GM12875 (cell line): ENCODE data around the gene STAT6.

Experiments used
- H3K4me3 ChIP-seq: one replicate; pipeline ENCODE4 v1.5.1; 2011; ENCODE audit warnings: low read depth, low read length, control low read depth
- TF ChIP-seq, protein P1 (sequence below): IDR thresholded peaks from 2 replicates; pipeline ENCODE4 v1.5.1; 2011; ENCODE audit warnings: low read depth, mild to moderate bottlenecking, control low read depth, inconsistent platforms, low read length, moderate library complexity, borderline replicate concordance; ENCODE audit not compliant: insufficient read depth

Gene STAT6

DNA sequence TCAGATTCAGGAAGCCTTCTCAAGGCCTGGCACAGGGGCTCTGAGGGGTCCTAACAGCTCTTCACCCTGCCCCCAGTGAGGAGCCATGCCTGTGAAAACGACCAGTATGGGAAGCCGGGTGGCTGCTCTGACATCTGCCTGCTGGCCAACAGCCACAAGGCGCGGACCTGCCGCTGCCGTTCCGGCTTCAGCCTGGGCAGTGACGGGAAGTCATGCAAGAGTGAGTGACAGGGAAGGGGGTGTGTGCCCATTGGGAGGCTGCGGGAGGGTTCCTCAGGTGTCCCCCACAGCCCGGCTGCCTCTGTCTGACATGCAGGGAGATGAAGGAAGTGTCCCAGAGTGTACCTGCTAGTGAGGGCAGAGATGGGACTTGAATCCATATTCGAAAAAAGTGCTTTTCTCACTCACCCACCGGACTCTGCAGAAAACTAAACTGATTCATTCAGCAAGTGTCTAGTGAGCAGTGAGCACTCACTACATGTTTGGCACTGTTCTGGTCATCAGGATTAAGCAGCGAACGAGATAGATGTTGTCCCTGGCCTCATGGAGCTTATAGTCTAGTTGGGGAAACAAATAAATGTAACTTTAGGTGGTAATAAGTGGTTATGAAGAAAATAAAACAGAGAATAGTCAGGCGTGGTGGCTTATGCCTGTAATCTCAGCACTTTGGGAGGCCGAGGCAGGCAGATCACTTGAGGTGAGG lies 45.7 kb upstream of the STAT6 start:
- H3K4me3 ChIP-seq: no peak overlapping the region
- TF ChIP-seq, protein P1, sequence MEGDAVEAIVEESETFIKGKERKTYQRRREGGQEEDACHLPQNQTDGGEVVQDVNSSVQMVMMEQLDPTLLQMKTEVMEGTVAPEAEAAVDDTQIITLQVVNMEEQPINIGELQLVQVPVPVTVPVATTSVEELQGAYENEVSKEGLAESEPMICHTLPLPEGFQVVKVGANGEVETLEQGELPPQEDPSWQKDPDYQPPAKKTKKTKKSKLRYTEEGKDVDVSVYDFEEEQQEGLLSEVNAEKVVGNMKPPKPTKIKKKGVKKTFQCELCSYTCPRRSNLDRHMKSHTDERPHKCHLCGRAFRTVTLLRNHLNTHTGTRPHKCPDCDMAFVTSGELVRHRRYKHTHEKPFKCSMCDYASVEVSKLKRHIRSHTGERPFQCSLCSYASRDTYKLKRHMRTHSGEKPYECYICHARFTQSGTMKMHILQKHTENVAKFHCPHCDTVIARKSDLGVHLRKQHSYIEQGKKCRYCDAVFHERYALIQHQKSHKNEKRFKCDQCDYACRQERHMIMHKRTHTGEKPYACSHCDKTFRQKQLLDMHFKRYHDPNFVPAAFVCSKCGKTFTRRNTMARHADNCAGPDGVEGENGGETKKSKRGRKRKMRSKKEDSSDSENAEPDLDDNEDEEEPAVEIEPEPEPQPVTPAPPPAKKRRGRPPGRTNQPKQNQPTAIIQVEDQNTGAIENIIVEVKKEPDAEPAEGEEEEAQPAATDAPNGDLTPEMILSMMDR: no peak

DNA sequence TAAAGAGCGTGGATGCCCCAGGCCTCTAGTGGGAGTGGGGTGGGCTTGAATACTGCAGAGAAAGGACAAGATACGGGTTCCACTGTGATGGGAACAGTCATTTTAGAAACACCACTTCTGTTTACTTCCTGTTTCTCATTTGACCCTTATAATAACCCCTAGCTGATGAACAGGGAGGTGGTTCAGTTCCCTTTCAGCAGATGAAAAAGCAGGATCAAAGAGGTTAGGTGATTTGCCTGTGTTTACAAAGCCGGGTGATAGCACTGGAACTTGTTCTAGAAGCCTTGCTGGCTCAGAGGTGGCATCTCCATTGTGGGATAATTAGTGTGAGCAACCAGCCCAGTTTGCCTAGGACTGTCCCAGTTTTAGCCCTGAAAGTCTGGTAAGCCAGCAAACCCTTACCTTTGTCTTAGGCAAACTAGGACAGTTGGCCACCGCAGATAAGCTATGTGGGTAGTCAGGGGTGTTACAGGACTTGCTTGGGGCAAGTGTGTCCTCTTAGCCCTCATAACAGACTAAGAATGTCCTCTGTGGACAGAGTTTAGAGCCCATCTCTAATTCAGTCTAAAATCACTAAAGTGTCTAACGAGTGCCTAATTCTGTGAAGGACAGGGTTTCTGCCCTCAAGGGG lies 43.8 kb upstream of the STAT6 start:
- TF ChIP-seq, protein P1: no peak

DNA sequence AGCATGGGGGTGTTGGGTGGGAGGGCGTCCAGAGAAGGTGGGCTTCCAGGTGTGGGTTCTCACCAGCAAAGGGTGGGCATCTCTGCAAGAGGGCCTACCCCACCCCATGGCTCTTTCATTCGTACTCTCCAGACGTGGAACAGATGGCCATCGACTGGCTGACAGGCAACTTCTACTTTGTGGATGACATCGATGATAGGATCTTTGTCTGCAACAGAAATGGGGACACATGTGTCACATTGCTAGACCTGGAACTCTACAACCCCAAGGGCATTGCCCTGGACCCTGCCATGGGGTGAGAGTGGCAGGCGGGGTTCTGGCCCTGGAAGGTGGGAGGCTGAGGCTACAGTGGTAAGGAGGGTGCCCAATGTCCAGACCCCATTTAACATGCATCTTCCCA lies 42.9 kb upstream of the STAT6 start:
- H3K4me3 ChIP-seq: no peak overlapping the region
- TF ChIP-seq, protein P1: no peak

More for the DNA sequence above, 43.8 kb upstream of the STAT6 start:
- H3K4me3 ChIP-seq: no peak overlapping the region

DNA sequence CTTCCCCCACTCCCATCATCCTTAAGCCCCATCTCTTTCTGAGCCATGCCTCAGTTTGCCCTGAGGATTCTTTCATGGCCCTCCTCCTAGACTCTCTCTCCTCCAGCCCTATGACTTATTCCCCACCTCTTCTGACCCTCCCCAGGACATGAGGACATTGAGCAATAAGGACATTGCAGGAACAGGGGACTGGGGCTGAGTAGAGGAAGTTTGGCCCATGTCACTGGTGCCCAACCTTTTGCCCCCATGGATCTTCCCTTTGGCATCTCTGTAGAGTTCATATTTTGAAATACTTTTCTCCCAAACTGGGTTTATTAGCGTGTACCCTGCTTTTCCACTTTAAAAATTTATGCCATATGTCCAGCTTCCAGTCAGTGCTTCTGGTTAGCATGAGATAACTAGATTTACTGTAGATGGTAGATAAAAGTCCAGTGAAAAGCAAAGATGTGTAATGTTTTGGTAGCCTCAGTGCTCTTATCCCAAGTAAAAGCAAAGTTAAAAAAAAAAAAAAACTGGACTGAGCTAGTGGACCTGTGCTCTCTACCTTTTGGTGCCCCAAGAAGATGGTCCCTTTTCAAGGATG lies 42.3 kb upstream of the STAT6 start:
- TF ChIP-seq, protein P1: no peak
- H3K4me3 ChIP-seq: no peak overlapping the region

DNA sequence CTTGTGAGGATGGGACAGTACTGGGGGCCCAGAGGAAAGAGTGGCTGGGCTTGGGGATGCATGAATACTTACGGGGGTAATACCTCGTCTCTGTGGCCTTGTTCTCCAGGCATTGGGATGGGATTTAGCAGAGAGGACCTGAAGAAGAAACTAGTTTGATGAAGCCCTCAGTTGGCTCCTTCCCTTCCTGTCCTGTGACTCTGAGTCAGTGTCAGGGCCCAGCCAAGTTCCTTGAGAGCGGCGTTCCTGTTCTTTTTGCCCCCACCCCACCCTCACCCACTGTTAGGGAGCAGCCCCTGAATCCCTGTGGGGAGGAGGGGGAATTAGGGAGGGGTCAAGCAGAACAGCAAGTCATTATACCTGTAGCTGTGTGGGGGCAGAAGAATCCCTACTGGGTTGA lies 41.5 kb upstream of the STAT6 start:
- no peak overlapping the region for H3K4me3 ChIP-seq
- TF ChIP-seq, protein P1: no peak

DNA sequence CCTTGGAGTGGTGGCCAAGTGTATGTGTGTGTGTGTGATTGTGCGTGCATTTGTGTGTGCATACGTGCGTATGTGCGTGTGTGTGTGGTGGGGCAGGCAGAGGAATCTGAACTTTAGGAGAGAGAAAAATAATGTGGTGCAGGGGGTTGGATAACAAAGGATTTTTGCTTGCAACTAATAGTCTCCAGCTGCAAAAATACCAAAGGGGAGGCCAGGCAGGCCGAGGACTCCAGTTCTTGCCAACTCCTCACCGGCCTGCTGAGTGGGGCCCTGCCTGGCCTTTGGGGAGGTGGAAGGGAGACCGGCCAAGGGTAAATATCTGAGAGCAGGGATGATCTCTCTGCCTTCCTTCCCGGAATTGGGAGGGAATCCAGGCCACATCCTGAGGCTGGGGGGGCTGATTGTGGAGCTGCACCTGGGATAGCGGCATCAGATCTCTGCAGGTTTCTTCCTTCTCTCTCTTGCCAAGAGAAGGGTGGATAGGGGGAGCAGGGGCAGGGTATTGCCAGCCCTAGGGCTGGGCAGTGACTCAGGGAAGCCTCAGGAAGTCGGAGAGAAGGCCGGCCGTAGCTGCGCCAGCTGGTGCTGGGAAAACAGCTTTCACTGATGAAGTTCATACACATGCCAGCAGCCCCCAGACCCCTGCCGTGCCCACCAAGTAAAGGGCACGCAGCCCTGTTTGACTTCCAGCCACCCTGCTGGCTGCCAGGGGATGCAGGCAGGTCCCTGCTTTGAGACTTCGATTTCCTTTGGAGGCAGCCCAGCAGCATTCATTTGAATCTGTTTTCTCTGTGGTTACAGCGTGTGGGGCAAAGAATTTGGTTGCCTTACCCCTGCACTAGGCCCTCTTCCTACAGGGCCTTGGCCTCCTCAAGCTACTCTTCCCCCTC lies 40.8 kb upstream of the STAT6 start:
- H3K4me3 ChIP-seq: no peak overlapping the region
- TF ChIP-seq, protein P1: no peak
